HG03558 (cell line): Measurements from ENCODE around the gene HMG20A.
"Not testable (repeated sequence)": the region's sequence is repeated elsewhere in the genome, so short reads cannot be mapped to it uniquely, and the experiment has no call there.

Experiments used
- ATAC-seq: cut with Tn5 transposase; IDR thresholded peaks from one replicate; pipeline ENCODE4 v1.9.1; 2021; ENCODE audit warnings: moderate number of reproducible peaks; ENCODE audit not compliant: unreplicated experiment; ENCODE audit errors: extremely low read depth

HMG20A gene

GRCh38 chr15:77406173-77406759, 14.4 kb upstream of the HMG20A start:
- ATAC-seq = not testable (repeated sequence)

- ATAC-seq = no peak
Observed at GRCh38 chr15:77406846-77407245, 13.8 kb upstream of the HMG20A start.

GRCh38 chr15:77409259-77410156, 11.2 kb upstream of the HMG20A start:
- no peak for ATAC-seq

- ATAC-seq = not testable (repeated sequence)
Observed at GRCh38 chr15:77410157-77410500, 10.6 kb upstream of the HMG20A start.

DNA sequence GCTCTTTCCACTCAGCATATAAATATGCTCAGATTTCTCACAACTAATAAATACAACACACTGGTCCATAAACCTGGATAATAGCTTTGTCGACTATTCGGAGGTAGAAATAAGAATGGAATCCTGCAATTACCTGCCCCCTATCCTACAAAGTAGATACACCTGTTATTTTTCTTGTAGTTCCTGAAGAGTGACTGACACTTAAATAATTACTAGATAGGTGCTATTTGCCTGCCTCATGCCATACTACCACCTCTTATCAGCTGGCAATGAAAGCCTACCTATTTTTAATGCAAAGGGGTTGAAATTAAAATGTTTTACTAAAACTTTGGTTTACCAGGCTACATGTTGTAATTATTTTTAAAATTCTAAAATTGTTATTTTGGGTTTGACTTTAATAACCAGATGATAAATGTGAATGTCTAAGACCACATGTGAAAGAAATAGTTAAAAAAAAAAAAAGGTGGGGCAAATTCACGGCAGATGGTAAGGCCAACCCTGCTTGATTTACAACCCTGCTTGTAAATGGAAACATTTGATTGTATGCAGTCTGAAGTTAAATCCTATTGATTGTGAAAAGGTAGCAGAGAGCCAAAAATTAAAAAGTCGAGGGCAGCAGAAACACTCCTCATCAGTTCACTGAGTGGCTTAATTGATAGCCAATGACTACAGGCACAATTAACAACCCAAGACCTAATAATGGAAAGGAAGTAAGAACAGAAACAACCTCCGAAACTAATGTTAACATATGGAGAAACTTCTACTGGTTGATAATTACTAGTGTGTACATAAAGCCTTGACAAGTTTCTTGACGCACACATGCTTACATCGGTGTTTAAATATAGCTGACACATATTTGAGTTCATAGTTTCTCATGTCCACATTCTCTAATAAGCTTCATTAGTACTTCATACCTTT, 9.7 kb upstream of the HMG20A start:
- ATAC-seq = no peak

DNA sequence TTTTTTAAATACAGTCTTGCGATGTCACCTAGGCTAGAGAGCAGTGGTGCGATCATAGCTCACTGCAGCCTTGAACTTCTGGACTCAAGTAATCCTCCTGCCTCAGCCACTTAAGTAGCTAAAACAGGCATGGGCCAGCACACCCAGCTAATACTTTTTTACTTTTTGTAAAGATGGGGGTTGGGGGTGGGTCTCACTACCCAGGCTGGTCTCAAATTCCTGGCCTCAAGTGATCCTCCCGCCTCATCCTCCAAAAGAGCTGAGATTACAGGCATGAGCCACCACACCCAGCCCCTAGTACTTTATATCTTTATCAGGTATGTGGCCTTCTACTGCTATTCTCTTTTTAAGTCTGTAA, 9.1 kb upstream of the HMG20A start:
- no peak for ATAC-seq

GRCh38 chr15:77412972-77413698, 7.6 kb upstream of the HMG20A start:
- no peak for ATAC-seq

- no peak for ATAC-seq
Observed at GRCh38 chr15:77413699-77414349, 6.9 kb upstream of the HMG20A start.

- ATAC-seq = no peak
Observed at GRCh38 chr15:77414789-77415442, 5.8 kb upstream of the HMG20A start.

DNA sequence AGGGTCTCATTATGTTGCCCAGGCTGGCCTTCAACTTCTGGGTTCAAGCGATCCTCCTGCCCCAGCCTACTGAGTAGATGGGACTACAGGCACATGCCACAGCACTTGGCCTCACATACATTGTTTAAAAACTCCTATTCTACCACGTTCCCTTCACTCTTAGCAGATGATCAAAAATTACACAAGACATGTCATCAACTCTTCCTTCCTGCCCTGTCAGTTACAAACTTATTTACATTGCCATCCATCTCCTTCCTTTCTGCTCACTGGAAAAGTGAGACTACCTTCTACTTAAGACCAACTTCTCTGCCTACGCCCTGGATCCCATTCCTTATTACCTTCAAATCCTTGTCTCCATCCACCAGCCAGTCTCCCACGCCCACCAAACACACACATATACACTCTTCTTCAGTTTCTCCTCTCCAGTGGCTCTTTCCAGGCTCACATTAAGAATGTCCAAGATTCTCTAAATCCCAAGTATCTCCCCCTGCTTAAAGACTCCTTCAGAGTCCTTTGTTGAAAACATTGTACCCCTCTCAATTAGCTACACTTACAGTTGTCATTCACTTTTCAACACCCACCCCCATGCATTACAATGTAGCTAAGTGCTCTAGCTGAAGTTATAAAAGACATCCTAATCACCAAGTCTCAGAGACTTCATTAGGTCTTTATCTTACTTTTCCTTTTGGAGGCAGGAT, 5.1 kb upstream of the HMG20A start:
- no peak for ATAC-seq

- no peak for ATAC-seq
Observed at GRCh38 chr15:77416148-77416455, 4.6 kb upstream of the HMG20A start.

- ATAC-seq = no peak
Observed at GRCh38 chr15:77416954-77417353, 3.7 kb upstream of the HMG20A start.

GRCh38 chr15:77417602-77418001, 3.1 kb upstream of the HMG20A start:
- no peak for ATAC-seq

- no peak for ATAC-seq
Observed at GRCh38 chr15:77418391-77418965, 2.2 kb upstream of the HMG20A start.

- peak; percentile 4 for ATAC-seq
Observed at GRCh38 chr15:77418966-77419835, 1.5 kb upstream of the HMG20A start.

GRCh38 chr15:77419836-77420609, 665 bp upstream of the HMG20A start, which contains the start of gene PEAK1:
Gene PEAK1, minus strand, starts transcription at chr15:77420104. Its CDS starts 238,178 bp downstream, at chr15:77181926.
- peak; percentile 65 for ATAC-seq

- no peak for ATAC-seq
Observed at GRCh38 chr15:77421370-77421700, 647 bp downstream of the HMG20A start.
